Fibroblast of mammary gland (primary cell): ENCODE measurements around the gene ATXN1.

Experiments used
- DNase-seq: peaks from one replicate; pipeline ENCODE4 v3.0.0-alpha.2; 2010; ENCODE audit warnings: low read depth
- H3K4me3 ChIP-seq: 2 replicates; pipeline ENCODE4 v1.5.1; 2011; ENCODE audit warnings: low read depth, mild to moderate bottlenecking, low read length, moderate library complexity; ENCODE audit not compliant: control insufficient read depth
- TF ChIP-seq, protein P1 (sequence below): conservative IDR thresholded peaks from 2 replicates; pipeline ENCODE4 v1.5.1; 2011; ENCODE audit warnings: low read depth, low read length, inconsistent platforms; ENCODE audit not compliant: control insufficient read depth, insufficient read depth

ATXN1 gene

DNA sequence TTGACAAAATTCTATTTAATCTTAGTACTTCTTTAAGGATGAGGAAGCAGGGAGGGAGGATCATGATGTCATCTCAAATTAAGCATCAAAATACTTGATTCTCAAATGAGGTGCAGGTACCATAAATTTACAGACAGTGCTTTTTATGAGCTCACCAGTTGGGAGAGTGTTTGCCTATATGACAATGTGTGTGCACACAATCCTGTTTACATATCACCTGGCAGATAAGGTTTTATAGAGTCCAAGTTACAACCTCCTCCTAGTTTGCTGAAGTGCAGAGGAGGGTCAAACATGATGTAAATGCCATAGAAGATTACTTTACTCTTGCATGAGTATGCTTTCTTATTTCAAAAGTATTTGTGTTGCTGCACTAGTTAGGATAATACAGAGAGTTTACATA, 6.4 kb downstream of the ATXN1 start:
- no peak for DNase-seq
- no peak overlapping the region for H3K4me3 ChIP-seq
- TF ChIP-seq, protein P1, sequence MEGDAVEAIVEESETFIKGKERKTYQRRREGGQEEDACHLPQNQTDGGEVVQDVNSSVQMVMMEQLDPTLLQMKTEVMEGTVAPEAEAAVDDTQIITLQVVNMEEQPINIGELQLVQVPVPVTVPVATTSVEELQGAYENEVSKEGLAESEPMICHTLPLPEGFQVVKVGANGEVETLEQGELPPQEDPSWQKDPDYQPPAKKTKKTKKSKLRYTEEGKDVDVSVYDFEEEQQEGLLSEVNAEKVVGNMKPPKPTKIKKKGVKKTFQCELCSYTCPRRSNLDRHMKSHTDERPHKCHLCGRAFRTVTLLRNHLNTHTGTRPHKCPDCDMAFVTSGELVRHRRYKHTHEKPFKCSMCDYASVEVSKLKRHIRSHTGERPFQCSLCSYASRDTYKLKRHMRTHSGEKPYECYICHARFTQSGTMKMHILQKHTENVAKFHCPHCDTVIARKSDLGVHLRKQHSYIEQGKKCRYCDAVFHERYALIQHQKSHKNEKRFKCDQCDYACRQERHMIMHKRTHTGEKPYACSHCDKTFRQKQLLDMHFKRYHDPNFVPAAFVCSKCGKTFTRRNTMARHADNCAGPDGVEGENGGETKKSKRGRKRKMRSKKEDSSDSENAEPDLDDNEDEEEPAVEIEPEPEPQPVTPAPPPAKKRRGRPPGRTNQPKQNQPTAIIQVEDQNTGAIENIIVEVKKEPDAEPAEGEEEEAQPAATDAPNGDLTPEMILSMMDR, result no peak

DNA sequence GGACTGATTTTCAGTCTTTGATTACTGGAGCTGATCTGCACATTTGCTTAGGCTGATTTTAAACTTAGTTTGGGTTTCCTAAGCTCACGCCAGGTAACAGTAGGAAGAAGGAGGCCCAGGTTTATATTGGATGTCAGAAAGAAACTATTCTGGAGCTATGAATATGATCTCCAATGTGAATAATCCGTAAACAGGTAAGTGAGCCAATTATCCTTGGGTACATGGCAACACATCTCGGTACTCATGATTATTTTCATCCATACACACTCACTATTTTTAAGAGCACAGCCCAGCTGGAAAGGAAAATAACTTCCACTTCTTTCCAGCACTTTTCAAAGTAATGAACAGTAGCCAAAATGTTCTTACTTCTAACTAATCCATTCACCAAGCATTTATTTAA, 7.0 kb downstream of the ATXN1 start:
- DNase-seq, result no peak
- TF ChIP-seq, protein P1, result no peak
- H3K4me3 ChIP-seq, result no peak overlapping the region

DNA sequence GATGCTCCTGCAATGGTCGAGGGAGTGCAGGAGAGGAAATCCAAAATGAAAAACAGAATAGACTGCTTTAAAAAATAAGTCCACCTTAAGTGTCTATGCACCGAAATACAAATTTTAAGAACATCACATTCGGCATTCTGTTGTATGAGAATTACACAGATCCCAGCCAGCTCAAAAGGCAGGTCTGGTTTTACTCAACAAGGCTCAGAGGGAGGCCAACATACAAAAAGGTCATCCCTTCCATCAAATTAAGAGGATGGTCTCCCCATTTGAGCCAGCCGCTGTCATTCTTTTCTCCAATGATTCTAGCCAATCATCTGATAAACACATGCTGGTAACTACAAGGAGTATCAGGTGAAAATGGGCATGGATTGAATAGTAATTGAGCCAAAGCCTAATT, 7.9 kb downstream of the ATXN1 start:
- TF ChIP-seq, protein P1, result no peak
- H3K4me3 ChIP-seq, result no peak overlapping the region
- DNase-seq, result no peak

DNA sequence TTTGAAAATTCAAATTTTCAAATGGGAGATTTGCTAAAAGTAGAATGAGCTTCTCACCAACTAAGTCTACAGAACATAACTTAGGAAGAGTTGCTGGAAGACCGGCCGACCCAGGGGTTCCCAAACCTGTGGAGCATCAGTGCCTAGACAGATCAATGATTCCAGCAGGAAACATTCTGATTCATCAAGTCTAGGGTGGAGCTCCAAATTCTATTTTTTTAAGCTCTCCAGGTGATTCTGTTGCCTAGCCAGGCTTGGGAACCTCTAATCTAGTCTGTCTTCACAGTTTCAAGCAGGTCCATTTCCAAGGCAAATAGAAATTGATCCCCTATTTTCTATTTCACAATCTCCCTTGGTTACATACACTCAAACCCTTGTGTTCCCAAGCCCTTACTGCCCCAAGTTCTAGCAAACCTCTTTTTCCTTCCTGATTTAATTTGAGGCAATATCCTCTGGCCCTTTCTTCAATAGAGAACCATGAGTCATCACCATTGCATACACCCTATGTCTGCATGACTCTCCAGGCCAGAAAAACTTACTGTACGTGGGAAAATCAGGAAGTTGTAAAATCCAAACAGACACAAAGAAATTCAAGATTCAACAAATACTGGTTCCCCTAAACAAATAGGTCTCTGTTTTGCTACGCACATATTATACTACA, 8.9 kb downstream of the ATXN1 start:
- DNase-seq, result peak; percentile 92
- TF ChIP-seq, protein P1, result no peak
- no peak overlapping the region for H3K4me3 ChIP-seq

DNA sequence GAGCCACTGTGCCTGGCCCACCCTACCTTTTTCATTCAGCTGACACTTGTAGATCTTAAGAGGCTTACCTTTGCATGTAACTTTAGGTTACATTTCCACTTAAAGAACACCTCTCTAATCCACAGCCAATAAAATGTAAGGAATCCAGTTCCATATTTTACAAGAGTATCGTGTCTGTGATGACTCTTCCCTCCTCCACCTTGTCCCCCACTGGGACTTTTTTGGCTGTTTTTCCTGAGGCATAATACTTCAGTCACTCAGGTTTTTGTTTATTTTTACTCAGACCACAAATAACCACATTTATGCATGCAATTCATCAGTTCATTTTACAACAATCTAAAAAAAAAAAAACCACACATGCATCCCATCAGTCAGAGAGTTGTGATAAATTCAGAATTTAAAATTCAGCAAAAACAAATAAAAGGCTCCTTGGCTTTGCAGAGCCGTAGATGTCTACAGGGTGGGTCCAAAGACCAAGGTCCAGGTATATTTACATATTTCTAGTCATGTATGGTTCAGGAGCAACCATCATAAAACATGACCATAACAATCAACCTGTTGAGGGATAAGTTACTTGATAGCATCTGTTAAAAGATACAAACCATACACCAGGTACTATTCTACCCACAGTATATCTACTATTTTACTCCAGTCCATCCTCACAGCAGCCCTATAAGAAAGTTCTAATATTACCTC, 9.9 kb downstream of the ATXN1 start:
- no peak overlapping the region for H3K4me3 ChIP-seq
- peak; percentile 68 for DNase-seq
- TF ChIP-seq, protein P1, result no peak

DNA sequence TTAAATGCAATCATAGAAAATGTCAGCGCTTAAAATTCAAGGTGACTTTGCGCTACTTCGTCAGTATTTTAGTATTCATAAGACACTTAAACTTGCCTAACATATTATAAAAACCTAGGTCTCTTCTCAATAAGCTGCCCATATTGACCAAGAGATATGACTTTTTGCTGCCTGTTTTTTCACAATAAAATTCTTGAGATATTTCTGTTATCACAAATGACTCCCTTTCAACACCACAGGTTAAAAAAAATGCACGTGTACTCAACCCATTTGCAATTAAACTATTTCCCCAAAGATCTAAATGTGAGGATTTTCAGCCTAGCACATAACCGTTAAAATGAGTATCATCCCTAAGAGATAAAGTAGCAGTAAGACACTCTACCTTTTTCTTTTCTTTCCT, 10.7 kb downstream of the ATXN1 start:
- DNase-seq, result no peak
- no peak overlapping the region for H3K4me3 ChIP-seq
- TF ChIP-seq, protein P1, result no peak
